ENCODE data around the gene MYMX. TPM values are rescaled to one million over a fixed set of nuclear protein-coding genes. Genes with fewer than 3 reads are reported as not detected.
"Not testable (repeated sequence)": the region's sequence is repeated elsewhere in the genome, so short reads cannot be mapped to it uniquely, and the experiment has no call there.

MYMX gene
- total and polyA plus RNA-seq, 4 donors: 0.21 TPM; not detected in 3

DNA sequence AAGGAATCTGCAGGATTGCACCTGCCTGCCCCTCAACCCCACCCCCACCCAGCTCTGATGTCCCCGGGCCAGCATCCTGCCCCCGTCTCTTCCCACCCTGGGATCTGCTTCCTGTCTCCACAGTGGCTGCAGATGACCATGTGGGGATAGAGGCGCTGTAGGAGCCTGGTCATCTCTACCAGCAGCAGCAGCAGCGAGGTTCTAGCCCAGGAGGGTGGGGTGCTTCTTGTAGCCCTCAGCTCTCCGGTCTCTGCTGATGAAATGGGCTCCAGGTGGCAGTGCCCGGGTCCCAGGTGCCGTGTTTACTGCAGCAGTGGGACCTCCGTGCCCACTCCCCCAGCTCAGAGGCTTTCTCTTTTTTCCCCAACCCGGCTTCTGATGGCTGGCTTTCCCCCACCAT lies 32.9 kb upstream of the MYMX start:
- H3K9ac ChIP-seq (ENCODE audit: insufficient read depth in 1 of 2, low read length in 2 of 2): no peak overlapping the region
- no peaks in the 10 kb centered on the region for H3K36me3 ChIP-seq (ENCODE audit: control insufficient read depth in 4 of 4, insufficient read depth in 4 of 4, low read length in 4 of 4)
- peaks cover 0 to 4% (median 0%) of the 10 kb centered on the region in 5 donors for H3K4me1 ChIP-seq (ENCODE audit: control insufficient read depth in 5 of 5, insufficient read depth in 5 of 5, low read length in 5 of 5)
- 82 to 83% methylated on average over 8 to 9 of the region's 9 CpGs for WGBS, 2 donors
- DNase-seq (no peak), ATAC-seq (ENCODE audit: insufficient read depth, low FRiP score) (no peak)
- no peaks in the 10 kb centered on the region for H3K27me3 ChIP-seq (ENCODE audit: control insufficient read depth in 3 of 3, insufficient read depth in 3 of 3, low read length in 2 of 3)
- H3K9me3 ChIP-seq (ENCODE audit: control insufficient read depth in 4 of 4, insufficient read depth in 3 of 4, low read length in 3 of 4): no peaks in the 10 kb centered on the region
- H3K27ac ChIP-seq (ENCODE audit: low read depth in 1 of 2, low read length in 1 of 2): no peak overlapping the region
- TF ChIP-seq, protein P1, sequence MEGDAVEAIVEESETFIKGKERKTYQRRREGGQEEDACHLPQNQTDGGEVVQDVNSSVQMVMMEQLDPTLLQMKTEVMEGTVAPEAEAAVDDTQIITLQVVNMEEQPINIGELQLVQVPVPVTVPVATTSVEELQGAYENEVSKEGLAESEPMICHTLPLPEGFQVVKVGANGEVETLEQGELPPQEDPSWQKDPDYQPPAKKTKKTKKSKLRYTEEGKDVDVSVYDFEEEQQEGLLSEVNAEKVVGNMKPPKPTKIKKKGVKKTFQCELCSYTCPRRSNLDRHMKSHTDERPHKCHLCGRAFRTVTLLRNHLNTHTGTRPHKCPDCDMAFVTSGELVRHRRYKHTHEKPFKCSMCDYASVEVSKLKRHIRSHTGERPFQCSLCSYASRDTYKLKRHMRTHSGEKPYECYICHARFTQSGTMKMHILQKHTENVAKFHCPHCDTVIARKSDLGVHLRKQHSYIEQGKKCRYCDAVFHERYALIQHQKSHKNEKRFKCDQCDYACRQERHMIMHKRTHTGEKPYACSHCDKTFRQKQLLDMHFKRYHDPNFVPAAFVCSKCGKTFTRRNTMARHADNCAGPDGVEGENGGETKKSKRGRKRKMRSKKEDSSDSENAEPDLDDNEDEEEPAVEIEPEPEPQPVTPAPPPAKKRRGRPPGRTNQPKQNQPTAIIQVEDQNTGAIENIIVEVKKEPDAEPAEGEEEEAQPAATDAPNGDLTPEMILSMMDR (IDR thresholded peaks at IDR 0.05; ENCODE audit: control extremely low read depth, extremely low read depth): no peak
- no peak overlapping the region for H3K4me3 ChIP-seq

DNA sequence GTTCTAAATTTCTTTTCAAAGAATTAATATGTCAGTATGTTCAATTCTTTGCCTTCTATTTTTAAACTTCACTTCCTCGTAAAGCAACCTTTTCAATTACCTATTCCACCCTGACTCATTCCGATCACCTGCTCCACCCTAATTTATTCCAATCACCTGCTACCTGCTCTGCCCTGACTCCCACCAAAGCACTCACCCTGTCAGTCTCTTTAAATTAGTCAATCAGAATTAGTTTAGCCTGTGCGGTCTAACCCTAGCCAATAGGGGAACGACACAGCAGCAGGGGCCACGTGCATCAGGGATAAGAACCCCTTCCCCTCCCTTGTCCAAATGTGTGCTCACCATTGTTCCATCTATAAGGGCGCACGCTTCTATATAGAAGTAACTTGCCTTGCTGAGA lies 31.4 kb upstream of the MYMX start:
- not testable (repeated sequence) for H3K27ac ChIP-seq (ENCODE audit: low read depth in 1 of 2, low read length in 1 of 2); H3K4me1 ChIP-seq (ENCODE audit: control insufficient read depth in 5 of 5, insufficient read depth in 5 of 5, low read length in 5 of 5); DNase-seq; H3K36me3 ChIP-seq (ENCODE audit: control insufficient read depth in 4 of 4, insufficient read depth in 4 of 4, low read length in 4 of 4); H3K4me3 ChIP-seq; ATAC-seq (ENCODE audit: insufficient read depth, low FRiP score); H3K9me3 ChIP-seq (ENCODE audit: control insufficient read depth in 4 of 4, insufficient read depth in 3 of 4, low read length in 3 of 4); H3K27me3 ChIP-seq (ENCODE audit: control insufficient read depth in 3 of 3, insufficient read depth in 3 of 3, low read length in 2 of 3); H3K9ac ChIP-seq (ENCODE audit: insufficient read depth in 1 of 2, low read length in 2 of 2)
- WGBS, 2 donors: 84 to 91% methylated on average over 7 of the region's 7 CpGs

DNA sequence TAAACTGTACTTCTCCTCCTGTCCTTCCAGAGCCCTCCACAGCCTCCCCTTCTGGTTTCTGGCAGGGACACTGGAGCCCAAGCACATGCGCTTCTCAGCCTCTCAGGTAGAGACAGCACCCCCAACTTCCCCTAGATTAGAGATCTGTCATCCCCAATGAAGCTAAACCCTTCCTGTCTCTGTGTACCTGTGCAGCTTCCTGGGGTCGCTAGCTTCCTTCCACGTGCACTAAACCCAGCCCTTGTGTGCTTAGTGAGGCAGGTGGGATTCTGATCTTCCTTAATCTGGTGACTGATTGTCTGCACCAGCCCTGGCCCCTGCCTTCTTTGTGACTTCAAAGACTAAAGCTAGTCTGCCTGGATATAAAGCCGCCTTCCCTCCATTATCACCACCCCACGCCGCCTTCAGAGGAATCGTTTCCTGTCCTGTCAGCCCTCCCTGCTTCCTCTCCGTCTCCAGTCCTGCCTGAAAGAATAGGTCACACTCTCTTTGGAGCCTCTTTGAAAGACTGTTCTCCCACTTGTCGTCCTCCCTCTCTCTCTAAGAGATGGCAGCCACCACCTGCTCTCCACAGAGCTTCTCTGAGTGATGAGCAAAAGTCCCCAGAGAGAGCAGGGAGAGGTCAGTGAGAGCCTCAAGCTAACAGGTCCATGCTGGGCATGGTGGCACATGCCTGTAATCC lies 30.6 kb upstream of the MYMX start:
- WGBS, 2 donors: 32 to 37% methylated on average over 9 of the region's 9 CpGs
- DNase-seq: no peak
- Histone ChIP-seq H3K9me3 (ENCODE audit: control insufficient read depth in 4 of 4, insufficient read depth in 3 of 4, low read length in 3 of 4) (no peaks in the 10 kb centered on the region), H3K4me3 (no peak overlapping the region), H3K36me3 (ENCODE audit: control insufficient read depth in 4 of 4, insufficient read depth in 4 of 4, low read length in 4 of 4) (no peaks in the 10 kb centered on the region), H3K27ac (ENCODE audit: low read depth in 1 of 2, low read length in 1 of 2) (no peak overlapping the region), H3K27me3 (ENCODE audit: control insufficient read depth in 3 of 3, insufficient read depth in 3 of 3, low read length in 2 of 3) (no peaks in the 10 kb centered on the region), H3K9ac (ENCODE audit: insufficient read depth in 1 of 2, low read length in 2 of 2) (no peak overlapping the region), H3K4me1 (ENCODE audit: control insufficient read depth in 5 of 5, insufficient read depth in 5 of 5, low read length in 5 of 5) (peaks cover 0 to 4% (median 0%) of the 10 kb centered on the region in 5 donors)
- TF ChIP-seq, protein P1 (IDR thresholded peaks at IDR 0.05; ENCODE audit: control extremely low read depth, extremely low read depth): no peak
- ATAC-seq (ENCODE audit: insufficient read depth, low FRiP score): no peak

DNA sequence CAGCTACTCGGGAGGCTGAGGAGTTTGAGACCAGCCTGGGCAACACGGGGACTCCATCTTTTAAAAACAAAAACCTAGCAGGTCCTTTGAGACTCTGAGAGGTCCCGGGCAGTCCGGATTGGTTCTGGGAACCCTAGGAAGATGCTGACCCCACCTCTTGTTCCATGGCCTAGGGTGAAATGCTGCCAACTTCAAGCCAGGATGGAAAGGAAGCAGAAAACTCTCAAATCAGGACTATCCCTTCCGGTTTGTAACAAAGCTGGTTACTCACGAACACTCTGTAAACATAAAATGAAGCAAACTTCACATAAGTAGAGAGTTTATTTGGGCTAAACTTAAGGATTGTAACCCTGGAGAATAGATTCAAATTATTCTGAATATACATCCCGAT lies 30.1 kb upstream of the MYMX start:
- peaks cover 0 to 4% (median 0%) of the 10 kb centered on the region in 5 donors for H3K4me1 ChIP-seq (ENCODE audit: control insufficient read depth in 5 of 5, insufficient read depth in 5 of 5, low read length in 5 of 5)
- H3K27ac ChIP-seq (ENCODE audit: low read depth in 1 of 2, low read length in 1 of 2): no peak overlapping the region
- H3K9me3 ChIP-seq (ENCODE audit: control insufficient read depth in 4 of 4, insufficient read depth in 3 of 4, low read length in 3 of 4): no peaks in the 10 kb centered on the region
- H3K4me3 ChIP-seq: no peak overlapping the region
- DNase-seq: no peak
- no peaks in the 10 kb centered on the region for H3K27me3 ChIP-seq (ENCODE audit: control insufficient read depth in 3 of 3, insufficient read depth in 3 of 3, low read length in 2 of 3)
- no peak overlapping the region for H3K9ac ChIP-seq (ENCODE audit: insufficient read depth in 1 of 2, low read length in 2 of 2)
- H3K36me3 ChIP-seq (ENCODE audit: control insufficient read depth in 4 of 4, insufficient read depth in 4 of 4, low read length in 4 of 4): no peaks in the 10 kb centered on the region
- ATAC-seq (ENCODE audit: insufficient read depth, low FRiP score): no peak
- TF ChIP-seq, protein P1 (IDR thresholded peaks at IDR 0.05; ENCODE audit: control extremely low read depth, extremely low read depth): no peak
- WGBS, 2 donors: 70 to 84% methylated on average over 7 of the region's 7 CpGs
